ENCODE data around the gene LRRN2.
A peak's percentile ranks its signal among the peaks of the same experiment; 100 is the strongest.

LRRN2 gene

GRCh38 chr1:204714194-204714860, 28.8 kb upstream of the LRRN2 start:
- in situ Hi-C loops (cut with MboI; ENCODE audit: low pct_unique_long_range_greater_than_20kb, low sequenced_read_pairs), result no loop called here
- no peak for DNase-seq

DNA sequence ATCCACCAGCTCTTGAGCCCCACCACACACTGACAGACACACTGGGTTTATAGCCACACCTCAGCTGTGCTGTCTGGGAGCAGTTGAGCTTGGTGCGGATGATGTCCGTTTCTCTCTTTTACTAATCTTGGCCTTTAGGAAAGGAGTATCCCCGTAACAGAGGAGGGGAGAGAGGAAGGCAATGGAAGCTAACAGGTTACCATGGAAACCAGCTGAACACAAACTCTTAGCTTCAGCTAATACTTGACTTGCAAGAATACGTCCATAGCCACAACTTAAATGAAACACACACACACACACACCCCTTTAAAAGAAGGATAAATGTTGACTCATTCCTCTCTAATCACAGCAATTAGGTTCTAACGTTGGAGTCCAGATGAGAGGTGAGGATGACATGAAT, 28.0 kb upstream of the LRRN2 start:
- no peak for DNase-seq
- in situ Hi-C loops (cut with MboI; ENCODE audit: low pct_unique_long_range_greater_than_20kb, low sequenced_read_pairs), result no loop called here

DNA sequence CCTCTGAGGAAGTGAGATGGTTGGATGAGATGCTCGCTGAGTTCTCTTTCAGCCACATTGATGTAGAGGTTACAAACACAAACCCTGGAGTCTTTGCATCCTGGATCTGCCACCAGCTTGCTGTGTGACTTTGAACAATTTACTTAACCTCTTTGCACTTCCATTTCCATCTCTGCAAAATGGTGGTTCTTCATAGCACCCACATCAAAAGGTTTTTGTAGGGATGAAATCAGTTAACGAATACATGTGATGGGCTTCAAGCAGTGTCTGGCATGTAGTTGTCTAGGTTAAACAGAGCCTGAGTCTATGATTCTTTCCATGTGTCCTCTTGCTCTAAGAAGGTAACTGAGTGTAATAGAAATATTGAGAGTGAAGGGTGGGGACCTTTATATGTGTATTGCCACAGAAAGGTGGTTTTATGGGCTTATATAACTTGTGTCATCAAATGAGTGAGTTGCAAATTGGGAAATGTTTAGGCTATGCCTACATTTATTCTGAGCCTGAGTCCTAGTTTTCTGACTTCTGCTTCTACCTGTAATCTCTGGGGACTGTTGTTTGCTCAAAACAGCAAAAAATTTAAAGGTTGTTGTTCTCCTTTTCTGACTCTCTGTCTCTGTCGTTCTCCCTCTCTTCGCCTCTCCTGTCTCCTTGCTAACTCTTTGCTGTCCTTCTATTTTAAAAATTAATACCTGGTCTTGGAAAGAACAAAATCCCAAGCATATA, 27.3 kb upstream of the LRRN2 start:
- in situ Hi-C loops (cut with MboI; ENCODE audit: low pct_unique_long_range_greater_than_20kb, low sequenced_read_pairs), result no loop called here
- no peak for DNase-seq

DNA sequence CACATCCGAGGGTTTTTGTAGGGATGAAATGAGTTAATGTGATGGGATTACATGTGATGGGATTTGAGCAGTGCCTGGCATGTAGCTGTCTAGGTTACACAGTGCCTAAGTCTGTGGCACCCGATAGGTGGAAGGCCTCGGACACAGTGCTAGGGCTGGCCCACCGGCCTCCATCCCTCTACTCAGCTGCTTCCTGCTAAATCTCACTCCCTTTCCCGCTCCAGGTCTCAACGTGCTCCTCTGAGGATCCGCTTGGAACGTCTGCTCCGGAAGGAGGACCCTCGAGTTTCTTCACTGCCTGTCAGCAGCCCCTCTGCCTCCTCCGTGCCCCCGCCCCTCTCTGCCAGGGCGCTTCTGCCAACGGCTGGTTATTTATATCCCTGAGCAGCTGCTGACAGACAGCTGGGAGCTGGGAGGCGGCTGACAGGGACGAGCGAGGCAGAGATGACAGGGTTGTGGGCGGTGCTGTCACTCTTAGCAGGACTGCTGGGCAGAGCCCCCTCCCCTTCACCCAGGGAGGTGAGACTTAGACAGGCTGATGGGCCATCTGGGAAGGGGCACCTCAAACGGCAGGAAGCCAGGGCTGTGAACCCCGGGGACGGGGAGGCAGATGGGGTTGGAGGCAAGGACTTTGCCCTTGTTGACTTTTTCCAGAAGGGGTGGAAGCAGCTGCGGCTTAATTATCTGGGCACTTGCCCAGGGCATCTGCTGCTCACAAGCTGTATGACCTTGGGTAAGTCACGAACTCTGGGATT, 26.6 kb upstream of the LRRN2 start:
- in situ Hi-C loops (cut with MboI; ENCODE audit: low pct_unique_long_range_greater_than_20kb, low sequenced_read_pairs), result no loop called here
- no peak for DNase-seq

DNA sequence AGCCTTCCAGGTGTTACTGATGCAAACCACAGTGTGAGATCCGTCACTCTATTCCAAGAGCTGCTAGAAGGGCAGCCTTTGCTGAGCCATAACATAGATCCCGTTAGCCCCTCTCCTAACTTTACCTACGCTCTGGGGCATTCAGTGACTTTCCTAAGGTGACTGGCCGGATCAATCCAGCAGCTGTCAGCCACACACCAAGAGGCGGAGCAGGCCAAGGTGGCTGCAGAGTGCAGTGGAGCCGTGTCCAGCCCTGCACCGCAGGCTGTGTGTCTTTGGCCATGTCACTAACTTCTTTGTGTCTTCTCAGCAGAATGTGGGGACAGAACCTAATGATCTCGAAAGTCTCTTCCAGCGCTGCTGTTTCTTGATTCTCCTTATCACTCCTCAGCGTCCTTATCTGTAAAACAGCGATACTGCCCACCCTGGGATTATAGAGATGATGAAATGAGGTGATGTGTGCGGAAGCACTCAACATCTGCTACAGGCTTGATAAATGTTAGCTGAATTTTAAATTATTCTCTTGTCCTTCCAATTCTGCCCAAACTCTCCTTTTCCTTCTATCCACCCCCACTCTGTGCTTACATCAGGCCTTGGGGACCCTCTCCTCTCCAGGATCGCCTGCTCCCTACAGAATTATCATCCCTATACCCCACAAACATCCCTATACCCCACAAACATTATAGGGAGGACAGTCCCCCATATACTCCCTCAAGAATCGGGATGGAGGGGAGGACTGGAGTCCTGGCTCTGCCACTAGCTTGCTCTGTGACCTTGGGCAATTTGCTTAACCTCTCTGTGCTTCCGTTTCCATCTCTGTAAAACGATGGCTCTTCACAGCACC, 25.8 kb upstream of the LRRN2 start:
- DNase-seq, result no peak

DNA sequence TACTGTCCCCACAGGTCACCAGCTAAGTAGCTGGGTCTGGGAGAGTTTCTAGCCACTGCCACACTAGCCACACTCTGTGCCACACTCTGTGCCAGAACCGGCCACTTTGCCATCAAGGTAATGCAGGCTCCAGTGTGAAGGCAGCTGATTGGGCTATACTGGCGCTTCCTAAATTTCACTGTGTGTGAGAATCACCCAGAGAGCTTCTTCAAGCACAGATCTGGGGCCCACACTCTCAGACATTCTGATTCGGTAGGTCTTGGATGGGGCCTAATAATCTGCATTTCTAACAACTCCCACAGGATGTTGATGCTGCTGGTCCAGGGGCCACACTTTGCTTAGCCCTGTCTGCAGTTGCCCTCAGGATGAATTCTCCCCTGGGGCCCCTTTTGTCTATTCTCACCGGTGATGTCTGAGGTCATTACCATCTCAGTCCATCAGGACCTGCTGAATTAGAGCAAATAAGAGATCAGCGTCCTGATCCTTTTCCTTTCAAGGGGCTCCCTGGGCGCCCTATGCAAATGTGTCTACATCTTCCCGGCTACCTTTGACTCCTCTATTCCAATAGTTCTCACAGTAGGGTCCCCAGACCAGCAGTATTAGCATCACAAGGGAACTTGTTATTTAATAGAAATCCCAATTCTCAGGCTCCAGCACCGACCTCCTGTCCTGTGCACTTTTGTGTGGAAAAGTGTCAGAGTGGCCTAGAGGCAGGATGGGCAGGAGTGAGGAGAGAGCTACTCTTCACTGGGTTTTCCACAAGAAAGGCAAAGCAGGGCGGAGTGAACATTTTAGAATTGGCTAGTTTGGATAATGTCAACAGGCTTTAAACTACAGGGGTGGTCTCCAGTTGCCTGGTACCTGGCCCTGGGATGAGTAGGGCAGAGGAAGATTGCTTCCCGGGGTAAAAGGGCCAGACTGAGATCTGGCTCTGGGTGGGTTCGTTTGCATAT, 24.7 kb upstream of the LRRN2 start:
- no peak for DNase-seq
- in situ Hi-C loops (cut with MboI; ENCODE audit: low pct_unique_long_range_greater_than_20kb, low sequenced_read_pairs), result no loop called here

More for the DNA sequence above, 25.8 kb upstream of the LRRN2 start:
- in situ Hi-C loops (cut with MboI; ENCODE audit: low pct_unique_long_range_greater_than_20kb, low sequenced_read_pairs), result no loop called here

GRCh38 chr1:204709021-204709420, 23.5 kb upstream of the LRRN2 start:
- no peak for DNase-seq
- in situ Hi-C loops (cut with MboI; ENCODE audit: low pct_unique_long_range_greater_than_20kb, low sequenced_read_pairs), result no loop called here

DNA sequence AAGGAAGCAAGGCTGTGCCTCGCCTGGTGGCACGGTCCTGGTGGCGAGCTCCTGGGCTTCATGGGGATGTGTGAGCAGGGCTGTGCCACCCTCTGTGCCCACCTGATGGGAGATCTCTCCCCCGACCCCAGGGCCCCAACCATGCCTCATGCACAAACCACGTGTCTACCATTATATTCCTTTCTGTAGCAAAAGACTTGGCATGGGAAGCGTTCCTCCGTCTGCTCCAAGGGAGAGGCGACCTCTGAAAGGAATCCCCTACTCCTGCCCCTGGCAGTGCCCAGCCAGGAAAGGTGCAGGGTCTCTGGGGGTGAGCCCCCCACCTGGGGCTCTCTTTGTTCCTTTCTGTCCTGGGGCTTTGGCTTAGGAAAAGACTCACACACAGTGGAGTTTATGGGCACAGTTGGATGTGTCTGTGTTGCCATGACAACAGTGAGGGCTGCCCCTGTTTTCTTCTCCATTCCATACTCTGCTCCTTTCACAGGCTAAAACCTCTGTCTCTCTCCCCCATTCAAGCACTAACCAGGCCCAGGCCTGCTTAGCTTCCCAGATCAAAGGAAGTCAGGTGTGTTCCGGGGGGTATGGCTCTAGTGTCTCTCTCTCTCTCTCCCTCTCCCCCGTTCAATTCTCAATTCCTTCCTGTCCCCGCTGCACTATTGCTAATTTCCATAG, 21.4 kb upstream of the LRRN2 start:
- peak; percentile 15 for DNase-seq
- in situ Hi-C loops (cut with MboI; ENCODE audit: low pct_unique_long_range_greater_than_20kb, low sequenced_read_pairs), result no loop called here

DNA sequence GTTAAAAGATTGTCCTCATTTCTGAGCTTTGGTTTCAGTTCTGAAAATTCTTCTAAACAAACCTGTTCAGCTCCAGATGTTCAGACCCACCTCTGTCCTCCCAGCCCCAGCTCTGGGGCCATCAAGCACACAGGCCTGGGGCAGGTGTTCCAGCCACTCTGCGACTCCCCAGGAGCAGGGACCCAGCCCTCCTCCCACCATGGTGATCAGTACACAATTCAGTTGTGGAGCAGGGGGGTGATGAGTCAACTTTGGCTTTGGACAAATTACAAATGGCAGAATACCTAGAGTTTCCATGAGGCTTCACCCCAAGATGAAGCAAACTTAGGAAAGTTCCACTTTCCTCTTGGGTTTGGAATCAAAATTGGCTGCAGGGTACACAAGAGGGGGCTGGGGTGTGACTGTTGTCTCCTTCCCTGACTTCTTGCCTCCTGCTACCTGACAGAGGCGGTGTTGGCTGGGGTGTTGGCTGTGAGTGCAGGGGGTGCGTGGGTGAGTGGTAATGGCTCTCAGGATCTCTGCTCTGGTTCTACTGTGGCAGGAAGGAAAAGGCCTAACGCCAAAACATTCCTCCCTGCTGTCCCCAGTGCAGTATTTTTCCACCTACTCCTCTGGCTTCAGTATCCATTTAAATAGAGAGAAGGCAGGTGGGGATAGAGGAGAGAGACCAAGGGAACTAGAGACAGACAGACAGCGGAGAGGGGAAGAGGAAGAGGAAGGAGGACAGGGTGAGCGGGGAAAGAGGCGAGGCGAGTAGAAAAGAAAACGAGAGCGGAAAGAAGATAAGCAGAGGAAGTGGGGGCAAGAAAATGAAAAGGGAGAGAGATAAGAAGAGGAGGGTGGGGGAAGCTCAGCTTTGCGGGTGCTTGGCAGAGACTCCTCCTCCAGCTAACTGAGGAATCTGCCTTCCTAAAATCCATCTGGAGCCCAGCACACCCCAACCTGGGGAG, 20.6 kb upstream of the LRRN2 start:
- DNase-seq, result peak; percentile 9
- in situ Hi-C loops (cut with MboI; ENCODE audit: low pct_unique_long_range_greater_than_20kb, low sequenced_read_pairs), result no loop called here

- in situ Hi-C loops (cut with MboI; ENCODE audit: low pct_unique_long_range_greater_than_20kb, low sequenced_read_pairs), result no loop called here
- DNase-seq, result no peak
Observed at GRCh38 chr1:204705493-204705811, 19.9 kb upstream of the LRRN2 start.

GRCh38 chr1:204704794-204705492, 19.4 kb upstream of the LRRN2 start:
- in situ Hi-C loops (cut with MboI; ENCODE audit: low pct_unique_long_range_greater_than_20kb, low sequenced_read_pairs), result no loop called here

DNA sequence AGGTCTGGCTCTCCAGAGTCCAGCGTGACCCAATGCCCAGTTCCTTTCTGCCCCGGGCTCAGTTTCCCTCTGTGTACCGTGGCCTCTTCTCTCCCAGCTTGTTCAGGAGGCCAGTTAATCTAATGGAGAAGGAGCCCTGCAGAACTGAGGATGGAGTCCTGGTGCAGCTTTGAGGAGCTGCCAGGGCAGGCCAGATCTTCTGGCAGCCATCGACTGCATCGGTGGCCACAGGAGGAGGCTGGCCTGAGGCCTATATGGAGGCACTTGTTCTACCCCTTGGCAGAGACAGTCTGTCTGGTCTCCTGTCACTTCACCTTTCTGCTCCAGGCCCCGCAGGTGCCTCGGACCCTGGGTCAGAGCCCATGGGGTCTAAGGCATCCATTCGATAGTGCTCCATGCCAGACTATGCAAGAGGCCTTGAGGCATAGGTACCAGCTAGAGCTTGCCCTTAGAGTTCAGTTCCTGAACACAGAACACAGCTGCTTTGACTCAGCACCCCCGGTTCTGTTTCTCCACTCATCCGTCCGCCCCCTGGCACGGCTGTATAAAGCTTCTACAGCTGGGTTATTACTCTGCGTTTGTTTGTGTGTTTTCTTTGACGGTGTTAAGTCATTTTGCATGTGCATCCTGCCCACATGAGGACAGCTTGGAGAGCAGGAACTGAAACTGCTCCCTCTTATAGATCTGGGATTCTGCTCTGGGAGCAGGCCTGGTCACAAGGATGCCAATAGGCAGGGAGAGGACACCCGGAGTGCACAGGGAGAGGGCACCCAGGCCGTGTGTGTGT, 18.5 kb upstream of the LRRN2 start:
- in situ Hi-C loops (cut with MboI; ENCODE audit: low pct_unique_long_range_greater_than_20kb, low sequenced_read_pairs), result no loop called here
- no peak for DNase-seq

More at GRCh38 chr1:204704794-204705492, 19.4 kb upstream of the LRRN2 start:
- no peak for DNase-seq

DNA sequence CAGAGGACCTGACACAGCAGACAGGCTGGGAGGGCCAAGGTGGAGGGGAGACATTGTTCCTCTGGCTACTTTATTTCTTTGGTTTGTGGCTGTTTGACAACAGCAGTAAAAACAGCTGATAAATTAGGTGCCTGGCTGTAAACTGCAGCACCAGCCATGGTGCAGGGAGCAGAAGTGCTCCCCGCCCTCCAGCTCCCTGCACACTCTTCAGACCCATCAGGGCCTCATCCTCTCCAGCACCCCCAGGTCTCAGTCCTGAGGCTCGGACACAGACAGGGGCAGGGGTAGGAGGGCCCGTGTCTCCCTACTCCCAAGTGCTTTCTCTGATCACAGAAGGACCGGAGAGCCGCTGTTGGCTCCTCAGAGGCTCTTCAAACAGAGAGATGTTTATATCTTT, 17.7 kb upstream of the LRRN2 start:
- no peak for DNase-seq
- in situ Hi-C loops (cut with MboI; ENCODE audit: low pct_unique_long_range_greater_than_20kb, low sequenced_read_pairs), result no loop called here

GRCh38 chr1:204702552-204703267, 17.2 kb upstream of the LRRN2 start:
- in situ Hi-C loops (cut with MboI; ENCODE audit: low pct_unique_long_range_greater_than_20kb, low sequenced_read_pairs), result no loop called here
- DNase-seq, result no peak

- in situ Hi-C loops (cut with MboI; ENCODE audit: low pct_unique_long_range_greater_than_20kb, low sequenced_read_pairs), result no loop called here
Observed at GRCh38 chr1:204701229-204701628, 15.7 kb upstream of the LRRN2 start.

More at GRCh38 chr1:204701229-204701628, 15.7 kb upstream of the LRRN2 start:
- DNase-seq, result no peak
